ENCODE data around the gene ETV7.

ETV7 gene

DNA sequence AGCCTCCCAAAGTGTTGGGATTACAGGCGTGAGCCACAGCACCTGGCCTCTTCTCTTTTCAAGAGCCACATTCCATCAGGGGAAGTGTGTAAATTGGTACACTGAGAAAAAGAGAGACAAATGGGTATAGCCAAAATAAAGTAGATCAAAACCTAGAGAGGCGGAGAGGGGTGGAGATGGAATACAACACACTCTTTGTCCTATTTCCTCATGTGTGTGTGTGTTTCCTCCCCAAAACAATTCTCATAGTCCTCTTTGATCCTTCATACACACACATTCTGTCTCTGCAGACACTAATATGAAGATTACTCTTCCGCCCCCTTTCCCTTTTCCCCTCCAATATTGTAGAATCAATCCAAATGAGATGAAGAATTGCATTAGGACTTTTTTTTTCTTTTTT, 39.2 kb upstream of the ETV7 start:
- no peak for TF ChIP-seq CTCF (IDR thresholded peaks at IDR 0.05; ENCODE audit: control insufficient read depth, extremely low read depth, insufficient read depth)
- H3K4me3 ChIP-seq (ENCODE audit: low read depth, low read length), result no peak overlapping the region
- no peak for DNase-seq (ENCODE audit: low read depth)

DNA sequence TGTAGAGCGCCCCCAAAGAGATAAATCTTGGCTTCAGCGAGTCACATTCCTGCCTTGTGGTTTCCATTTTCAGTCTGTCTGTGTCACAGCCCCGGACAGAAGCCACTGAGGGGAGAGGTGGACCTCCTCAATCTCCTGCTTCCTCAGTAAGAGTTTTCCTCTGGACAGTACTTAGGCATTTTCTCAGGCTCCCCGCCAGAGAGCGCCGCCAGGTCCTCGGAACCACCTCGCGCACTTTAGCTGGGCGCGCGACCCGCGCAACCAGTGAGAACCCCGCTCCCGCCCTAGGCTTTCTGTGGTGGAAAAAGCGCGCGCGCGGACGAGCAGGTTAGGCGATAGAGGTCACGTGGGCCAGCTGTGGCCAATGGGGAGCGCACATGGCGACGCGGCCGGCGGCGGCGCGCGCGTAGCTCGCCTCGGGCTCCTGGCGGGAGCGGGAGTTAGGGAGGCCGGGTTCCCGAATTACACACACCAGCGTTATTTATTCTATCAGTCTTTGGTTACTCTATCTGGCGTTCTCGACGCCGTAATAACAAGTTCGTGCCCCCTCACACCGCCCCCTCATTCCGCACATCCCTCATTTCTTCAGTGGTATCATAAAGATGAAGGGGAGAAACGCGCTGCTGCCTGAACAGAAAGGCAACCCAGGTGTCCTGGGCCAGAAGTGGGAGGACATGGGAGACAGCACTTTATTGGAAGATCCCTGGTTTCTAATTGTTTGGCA, 35.8 kb upstream of the ETV7 start:
- H3K4me3 ChIP-seq (ENCODE audit: low read depth, low read length), result peak overlapping the region; percentile 56
- DNase-seq (ENCODE audit: low read depth), result peak; percentile 93
- TF ChIP-seq CTCF (IDR thresholded peaks at IDR 0.05; ENCODE audit: control insufficient read depth, extremely low read depth, insufficient read depth), result peak; percentile 80

- no peak for DNase-seq (ENCODE audit: low read depth)
- no peak for TF ChIP-seq CTCF (IDR thresholded peaks at IDR 0.05; ENCODE audit: control insufficient read depth, extremely low read depth, insufficient read depth)
- peak overlapping the region; percentile 56 for H3K4me3 ChIP-seq (ENCODE audit: low read depth, low read length)
These were observed 35.2 kb upstream of the ETV7 start for GRCh38 chr6:36422714-36423100.

- no peak for DNase-seq (ENCODE audit: low read depth)
- TF ChIP-seq CTCF (IDR thresholded peaks at IDR 0.05; ENCODE audit: control insufficient read depth, extremely low read depth, insufficient read depth), result no peak
These were observed 31.8 kb upstream of the ETV7 start for GRCh38 chr6:36419310-36419709.

GRCh38 chr6:36418558-36418957, 31.1 kb upstream of the ETV7 start:
- no peak for DNase-seq (ENCODE audit: low read depth)

More at GRCh38 chr6:36419310-36419709, 31.8 kb upstream of the ETV7 start:
- no peak overlapping the region for H3K4me3 ChIP-seq (ENCODE audit: low read depth, low read length)

GRCh38 chr6:36414481-36414880, 27.0 kb upstream of the ETV7 start:
- H3K4me3 ChIP-seq (ENCODE audit: low read depth, low read length), result no peak overlapping the region
- no peak for DNase-seq (ENCODE audit: low read depth)
- no peak for TF ChIP-seq CTCF (IDR thresholded peaks at IDR 0.05; ENCODE audit: control insufficient read depth, extremely low read depth, insufficient read depth)

More at GRCh38 chr6:36418558-36418957, 31.1 kb upstream of the ETV7 start:
- H3K4me3 ChIP-seq (ENCODE audit: low read depth, low read length), result no peak overlapping the region
- TF ChIP-seq CTCF (IDR thresholded peaks at IDR 0.05; ENCODE audit: control insufficient read depth, extremely low read depth, insufficient read depth), result no peak

All from LNCaP clone FGC (cell line).